Measurements from ENCODE around the gene NUDT9.
"Not testable (repeated sequence)": the region's sequence is repeated elsewhere in the genome, so short reads cannot be mapped to it uniquely, and the experiment has no call there.

NUDT9 gene

DNA sequence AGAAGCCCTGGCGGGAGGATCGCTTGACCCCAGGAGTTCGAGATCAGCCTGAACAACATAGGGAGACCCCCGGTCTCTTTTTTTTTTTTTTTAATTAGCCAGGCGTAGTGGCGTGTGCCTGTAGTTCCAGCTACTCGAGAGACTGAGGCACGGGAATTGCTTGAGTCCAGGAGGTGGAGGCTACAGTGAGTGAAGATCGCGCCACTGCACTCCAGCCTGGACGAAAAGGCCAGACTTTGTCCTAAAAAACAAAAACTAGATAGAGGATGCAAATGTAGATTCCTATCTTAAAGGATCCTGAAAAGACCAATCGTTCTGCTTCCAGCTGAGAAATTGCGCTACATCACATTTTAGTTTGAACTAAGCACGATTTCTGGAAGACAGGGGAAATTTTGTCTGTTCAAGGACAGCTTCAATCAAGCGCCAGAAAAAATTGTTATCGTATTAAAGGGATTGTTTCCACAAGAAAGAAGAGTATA is 30.8 kb upstream of the NUDT9 start:
- H3F3A ChIP-seq (ENCODE audit: insufficient read depth): no peaks in the 10 kb centered on the region
- H3K27ac ChIP-seq (ENCODE audit: low read depth, low read length): no peak overlapping the region
- TF ChIP-seq CTCF (IDR thresholded peaks at IDR 0.05; ENCODE audit: insufficient read depth, low read length, poor library complexity, severe bottlenecking) (no peak), EZH2phosphoT487 (conservative IDR thresholded peaks at IDR 0.05; ENCODE audit: low read length) (no peak)
- H2AFZ ChIP-seq (ENCODE audit: low read depth, low read length, severe bottlenecking): peak overlapping the region; percentile 96
- no peaks in the 10 kb centered on the region for H4K20me1 ChIP-seq (ENCODE audit: low read depth, low read length)
- H3K9ac ChIP-seq (ENCODE audit: low read length): peak overlapping the region; percentile 66
- H3K27me3 ChIP-seq (ENCODE audit: low read length): no peaks in the 10 kb centered on the region
- H3K4me3 ChIP-seq (ENCODE audit: insufficient read depth, low read length, poor library complexity, severe bottlenecking): peak overlapping the region; percentile 72
- H3K9me2 ChIP-seq (replicated peaks; ENCODE audit: insufficient read depth, low read length): no peaks in the 10 kb centered on the region
- H3K9me3 ChIP-seq (ENCODE audit: insufficient read depth, low read length): no peaks in the 10 kb centered on the region
- H3K36me3 ChIP-seq (ENCODE audit: low read length): no peaks in the 10 kb centered on the region
- peak overlapping the region; percentile 77 for H3K4me2 ChIP-seq (ENCODE audit: low read depth, low read length, poor library complexity, severe bottlenecking)
- H3K79me2 ChIP-seq (ENCODE audit: insufficient read depth, low read length): 0 out of 2 replicates have a peak, but pooled peaks cover 8% of the 10 kb centered on the region

- no peaks in the 10 kb centered on the region for H3K27me3 ChIP-seq (ENCODE audit: low read length)
- no peaks in the 10 kb centered on the region for H3K9me3 ChIP-seq (ENCODE audit: insufficient read depth, low read length)
- H3K4me2 ChIP-seq (ENCODE audit: low read depth, low read length, poor library complexity, severe bottlenecking): peak overlapping the region; percentile 77
- no peaks in the 10 kb centered on the region for H3K9me2 ChIP-seq (replicated peaks; ENCODE audit: insufficient read depth, low read length)
- no peak overlapping the region for H3K9ac ChIP-seq (ENCODE audit: low read length)
- H3K79me2 ChIP-seq (ENCODE audit: insufficient read depth, low read length): 0 out of 2 replicates have a peak, but pooled peaks cover 3% of the 10 kb centered on the region
- H2AFZ ChIP-seq (ENCODE audit: low read depth, low read length, severe bottlenecking): no peak overlapping the region
- no peak overlapping the region for H3K4me3 ChIP-seq (ENCODE audit: insufficient read depth, low read length, poor library complexity, severe bottlenecking)
- H3F3A ChIP-seq (ENCODE audit: insufficient read depth): no peaks in the 10 kb centered on the region
- no peak for TF ChIP-seq CTCF (IDR thresholded peaks at IDR 0.05; ENCODE audit: insufficient read depth, low read length, poor library complexity, severe bottlenecking)
- no peak for TF ChIP-seq EZH2phosphoT487 (conservative IDR thresholded peaks at IDR 0.05; ENCODE audit: low read length)
- H3K27ac ChIP-seq (ENCODE audit: low read depth, low read length): no peak overlapping the region
- no peaks in the 10 kb centered on the region for H3K36me3 ChIP-seq (ENCODE audit: low read length)
- H4K20me1 ChIP-seq (ENCODE audit: low read depth, low read length): no peaks in the 10 kb centered on the region
Measured at GRCh38 chr4:87392183-87392582, 30.2 kb upstream of the NUDT9 start.

GRCh38 chr4:87395073-87395472 is 27.3 kb upstream of the NUDT9 start:
- not testable (repeated sequence) for H3K9me3 ChIP-seq (ENCODE audit: insufficient read depth, low read length); H3K79me2 ChIP-seq (ENCODE audit: insufficient read depth, low read length); H3K4me3 ChIP-seq (ENCODE audit: insufficient read depth, low read length, poor library complexity, severe bottlenecking)

DNA sequence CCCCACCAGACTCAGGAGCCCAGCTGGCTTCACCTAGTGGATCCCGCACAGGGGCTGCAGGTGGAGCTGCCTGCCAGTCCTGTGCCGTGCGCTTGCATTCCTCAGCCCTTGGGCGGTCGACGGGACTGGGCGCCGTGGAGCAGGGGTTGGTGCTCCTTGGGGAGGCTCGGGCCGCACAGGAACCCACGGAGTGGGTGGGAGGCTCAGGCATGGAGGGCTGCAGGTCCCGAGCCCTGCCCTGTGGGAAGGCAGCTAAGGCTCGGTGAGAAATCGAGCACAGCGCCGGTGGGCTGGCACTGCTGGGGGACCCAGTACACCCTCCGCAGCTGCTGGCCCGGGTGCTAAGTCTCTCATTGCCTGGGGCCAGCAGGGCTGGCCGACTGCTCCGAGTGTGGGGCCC is 26.5 kb upstream of the NUDT9 start:
- H3F3A ChIP-seq (ENCODE audit: insufficient read depth); H4K20me1 ChIP-seq (ENCODE audit: low read depth, low read length); H3K9ac ChIP-seq (ENCODE audit: low read length); H3K27me3 ChIP-seq (ENCODE audit: low read length); H3K4me3 ChIP-seq (ENCODE audit: insufficient read depth, low read length, poor library complexity, severe bottlenecking); H3K9me2 ChIP-seq (replicated peaks; ENCODE audit: insufficient read depth, low read length); H3K27ac ChIP-seq (ENCODE audit: low read depth, low read length); H3K79me2 ChIP-seq (ENCODE audit: insufficient read depth, low read length); H3K4me2 ChIP-seq (ENCODE audit: low read depth, low read length, poor library complexity, severe bottlenecking); H3K9me3 ChIP-seq (ENCODE audit: insufficient read depth, low read length); H3K36me3 ChIP-seq (ENCODE audit: low read length); H2AFZ ChIP-seq (ENCODE audit: low read depth, low read length, severe bottlenecking): not testable (repeated sequence)

More at GRCh38 chr4:87395073-87395472, 27.3 kb upstream of the NUDT9 start:
- not testable (repeated sequence) for H3F3A ChIP-seq (ENCODE audit: insufficient read depth); H3K9ac ChIP-seq (ENCODE audit: low read length); H4K20me1 ChIP-seq (ENCODE audit: low read depth, low read length); H3K4me2 ChIP-seq (ENCODE audit: low read depth, low read length, poor library complexity, severe bottlenecking); H3K36me3 ChIP-seq (ENCODE audit: low read length); H2AFZ ChIP-seq (ENCODE audit: low read depth, low read length, severe bottlenecking); H3K9me2 ChIP-seq (replicated peaks; ENCODE audit: insufficient read depth, low read length); H3K27me3 ChIP-seq (ENCODE audit: low read length); H3K27ac ChIP-seq (ENCODE audit: low read depth, low read length)
